Naive thymus-derived CD4-positive, alpha-beta T cell (primary cell): ENCODE measurements around the gene PTPN1. TPM values are rescaled to one million over a fixed set of nuclear protein-coding genes. Genes with fewer than 3 reads are reported as not detected.
"Not testable (repeated sequence)": the region's sequence is repeated elsewhere in the genome, so short reads cannot be mapped to it uniquely, and the experiment has no call there.

Source experiments
- ATAC-seq: fragments of 150-1000 bp; cut with Tn5 transposase; 2 replicates; pipeline ENCODE4 v1.10.0; 2021; ENCODE audit warnings: mild to moderate bottlenecking, moderate library complexity
- CTCF ChIA-PET: fragments of 350-600 bp; sonication (Branson Sonifier 250); formaldehyde crosslinking; loops from one replicate; lab custom pipeline; 2021; ENCODE audit warnings: antibody characterized with exemption; lab: Charles Lee
- POLR2A ChIA-PET: fragments of 350-600 bp; sonication (Branson Sonifier 250); formaldehyde crosslinking; loops from one replicate; lab custom pipeline; 2021; ENCODE audit warnings: antibody characterized with exemption, inconsistent platforms; lab: Charles Lee
- DNase-seq, 9 donors: peaks; one replicate each; pipeline versions ENCODE4 v3.0.0 to v3.0.0-alpha.2; 2020 to 2022; ENCODE audit warnings: mixed read lengths in 1 of 9
- H3K27ac ChIP-seq: one replicate; pipeline ENCODE4 v1.7.0; 2013; ENCODE audit warnings: mild to moderate bottlenecking, low read depth, low read length, moderate library complexity
- H3K27me3 ChIP-seq, 2 donors: one replicate each; pipeline ENCODE4 v1.7.0; 2013; ENCODE audit warnings: low read length in 2 of 2, mild to moderate bottlenecking in 2 of 2, moderate library complexity in 2 of 2; ENCODE audit not compliant: control insufficient read depth in 2 of 2, insufficient read depth in 2 of 2
- H3K36me3 ChIP-seq, 3 experiments: 1 replicate in 2 of 3; 2 replicates in 1 of 3; pipeline ENCODE4 v1.7.0; 2013; ENCODE audit warnings: low read length in 3 of 3, mild to moderate bottlenecking in 3 of 3, moderate library complexity in 1 of 3; ENCODE audit not compliant: insufficient read depth in 3 of 3, control insufficient read depth in 2 of 3
- H3K4me1 ChIP-seq, 2 donors: one replicate each; pipeline ENCODE4 v1.7.0; 2013; ENCODE audit warnings: low read length in 2 of 2, mild to moderate bottlenecking in 2 of 2, moderate library complexity in 1 of 2; ENCODE audit not compliant: control insufficient read depth in 2 of 2, insufficient read depth in 2 of 2
- H3K4me3 ChIP-seq: 2 replicates; pipeline ENCODE4 v1.7.0; 2013; ENCODE audit warnings: mild to moderate bottlenecking, low read length
- H3K9me3 ChIP-seq, 3 experiments: 1 replicate in 2 of 3; 2 replicates in 1 of 3; pipeline ENCODE4 v1.7.0; 2013; ENCODE audit warnings: low read length in 3 of 3; ENCODE audit not compliant: control insufficient read depth in 2 of 3
- H3K27ac Mint-ChIP-seq, 9 donors: one replicate each; pipeline ENCODE4 v1.8.0; 2020 to 2022; ENCODE audit warnings: mixed read lengths in 9 of 9, mild to moderate bottlenecking in 8 of 9, moderate library complexity in 5 of 9, inconsistent platforms in 2 of 9
- H3K27me3 Mint-ChIP-seq, 5 donors: one replicate each; pipeline ENCODE4 v1.8.0; 2021 to 2022; ENCODE audit warnings: mixed read lengths in 5 of 5, mild to moderate bottlenecking in 1 of 5
- H3K36me3 Mint-ChIP-seq, 5 donors: one replicate each; pipeline ENCODE4 v1.8.0; 2020 to 2022; ENCODE audit warnings: mixed read lengths in 5 of 5, mild to moderate bottlenecking in 3 of 5, inconsistent platforms in 1 of 5
- H3K4me1 Mint-ChIP-seq, 7 donors: one replicate each; pipeline ENCODE4 v1.8.0; 2020 to 2022; ENCODE audit warnings: mixed read lengths in 7 of 7, mild to moderate bottlenecking in 3 of 7, inconsistent platforms in 1 of 7
- H3K4me3 Mint-ChIP-seq, 10 donors: one replicate each; pipeline ENCODE4 v1.8.0; 2020 to 2022; ENCODE audit warnings: mild to moderate bottlenecking in 10 of 10, mixed read lengths in 10 of 10, moderate library complexity in 6 of 10, inconsistent platforms in 2 of 10
- H3K9me3 Mint-ChIP-seq, 11 donors: one replicate each; pipeline ENCODE4 v1.8.0; 2020 to 2022; ENCODE audit warnings: mixed read lengths in 11 of 11, mild to moderate bottlenecking in 4 of 11, inconsistent platforms in 1 of 11, moderate library complexity in 1 of 11
- intact Hi-C, 2 donors: fragments of 100-400 bp; cut with micrococcal nuclease; formaldehyde crosslinking; loops; one replicate each; pipeline ENCODE4 v1.15.1; 2023
- polyA plus RNA-seq, 2 donors: library from polyadenylated mRNA; unstranded; fragments of 300-500 nt; fragmentation: Illumina TruSeq; gene quantifications; one replicate each; pipeline ENCODE4 v1.2.3, GENCODE V29; 2021
- total RNA-seq, 6 experiments: library from RNA in 5 of 6; stranded (reverse) in 5 of 6; gene quantifications; 1 replicate in 5 of 6; 2 replicates in 1 of 6; pipeline ENCODE4 v1.2.3 and lab custom pipeline; 2021 to 2026

Gene PTPN1
- total and polyA plus RNA-seq, 7 experiments from 2014 or later: 30.4 to 80.5 (median 59.7) TPM

DNA sequence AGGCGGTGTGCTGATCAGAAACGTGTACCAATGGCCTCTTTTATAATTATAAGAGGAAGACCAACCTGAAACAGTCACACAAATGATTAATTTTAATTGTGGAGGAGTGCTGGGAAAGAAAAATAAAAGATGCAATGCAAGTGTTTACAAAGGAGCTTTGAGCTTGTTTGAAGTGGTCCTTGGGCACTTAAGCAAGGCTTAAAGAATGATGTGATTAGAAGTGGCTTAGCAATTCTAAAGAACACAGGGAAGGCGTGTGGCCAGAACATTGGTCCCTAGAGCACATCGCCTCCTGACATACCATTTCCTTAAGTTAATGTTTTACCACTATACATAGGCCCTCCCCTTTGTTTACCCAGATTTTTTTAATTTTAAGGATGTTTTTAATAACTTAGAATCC is 26.1 kb downstream of the PTPN1 start:
- intact Hi-C loops: no loop called here
- Mint-ChIP-seq H3K27ac (peak overlapping the region in 1 of 9 donors; percentile 40), H3K4me1 (peaks cover 55 to 96% (median 87%) of the 10 kb centered on the region in 7 donors), H3K9me3 (no peaks in the 10 kb centered on the region), H3K27me3 (no peaks in the 10 kb centered on the region), H3K4me3 (no peak overlapping the region), H3K36me3 (peaks cover 0 to 38% (median 16%) of the 10 kb centered on the region in 5 donors)
- peaks cover 8 to 26% of the 10 kb centered on the region in 2 donors for H3K4me1 ChIP-seq
- no peak overlapping the region for H3K27ac ChIP-seq
- ChIA-PET POLR2A (interaction anchor here (0.6 kb wide), 1 partner anchor 67 kb away, joined by 4 read pairs; no protein-coding TSS in a partner anchor), CTCF (no interaction called here)
- no peak overlapping the region for H3K4me3 ChIP-seq
- H3K27me3 ChIP-seq: no peaks in the 10 kb centered on the region
- DNase-seq (no peak), ATAC-seq (no peak)
- peaks cover 0 to 4% (median 0%) of the 10 kb centered on the region in 3 experiments for H3K36me3 ChIP-seq
- no peaks in the 10 kb centered on the region for H3K9me3 ChIP-seq

DNA sequence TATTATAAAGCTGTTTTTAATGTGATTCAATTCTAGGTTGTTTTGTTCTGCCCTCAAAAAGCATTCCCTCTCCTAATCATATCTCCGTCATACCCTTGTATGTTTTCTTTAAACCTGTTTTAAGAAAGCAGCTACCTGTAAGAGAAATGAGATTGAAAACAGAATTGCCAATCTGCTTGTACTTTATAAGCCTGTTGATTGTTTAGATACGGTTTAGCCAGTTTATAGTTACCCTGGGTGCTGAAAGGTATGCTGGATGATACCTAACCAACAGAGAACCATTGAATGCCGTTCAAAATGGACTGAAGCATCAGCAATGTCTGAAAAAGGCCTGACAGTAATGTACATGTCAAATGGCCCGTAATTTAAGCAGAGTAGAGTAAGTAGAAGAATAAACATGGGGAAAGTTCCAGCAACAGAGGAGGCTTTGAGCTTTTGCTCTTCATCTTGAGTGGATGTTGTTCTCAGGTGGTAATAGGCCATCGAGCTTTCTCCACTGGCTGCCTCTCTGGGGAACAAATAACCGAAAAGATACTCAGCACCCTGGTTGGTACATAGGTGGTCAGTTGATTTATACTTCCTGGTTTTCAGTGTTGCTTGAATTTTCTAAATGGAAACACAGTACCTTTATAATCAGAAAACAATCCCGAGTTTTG is 27.5 kb downstream of the PTPN1 start:
- CTCF ChIA-PET: interaction anchor here (0.6 to 0.8 kb wide), 3 partner anchors 26 to 1692 kb away, joined by 4 to 6 read pairs (median 6); no protein-coding TSS in a partner anchor
- H3K36me3 Mint-ChIP-seq: peaks cover 0 to 38% (median 21%) of the 10 kb centered on the region in 5 donors
- H3K4me3 Mint-ChIP-seq: peak overlapping the region in 7 of 10 donors; percentile 9 to 52 (median 22)
- POLR2A ChIA-PET: interaction anchor here (0.8 kb wide), 1 partner anchor 25 kb away, joined by 5 read pairs; no protein-coding TSS in a partner anchor
- ATAC-seq (no peak), DNase-seq (no peak)
- H3K4me3 ChIP-seq: no peak overlapping the region
- intact Hi-C loops: no loop called here
- H3K27ac Mint-ChIP-seq: peak overlapping the region in 4 of 9 donors; percentile 1 to 57 (median 28)
- H3K36me3 ChIP-seq: peaks cover 0 to 4% (median 0%) of the 10 kb centered on the region in 3 experiments
- H3K27me3 Mint-ChIP-seq: no peaks in the 10 kb centered on the region
- no peaks in the 10 kb centered on the region for H3K27me3 ChIP-seq
- H3K27ac ChIP-seq: no peak overlapping the region
- no peaks in the 10 kb centered on the region for H3K9me3 ChIP-seq
- H3K9me3 Mint-ChIP-seq: no peaks in the 10 kb centered on the region
- peaks cover 5 to 33% of the 10 kb centered on the region in 2 donors for H3K4me1 ChIP-seq
- peaks cover 59 to 97% (median 89%) of the 10 kb centered on the region in 7 donors for H3K4me1 Mint-ChIP-seq

DNA sequence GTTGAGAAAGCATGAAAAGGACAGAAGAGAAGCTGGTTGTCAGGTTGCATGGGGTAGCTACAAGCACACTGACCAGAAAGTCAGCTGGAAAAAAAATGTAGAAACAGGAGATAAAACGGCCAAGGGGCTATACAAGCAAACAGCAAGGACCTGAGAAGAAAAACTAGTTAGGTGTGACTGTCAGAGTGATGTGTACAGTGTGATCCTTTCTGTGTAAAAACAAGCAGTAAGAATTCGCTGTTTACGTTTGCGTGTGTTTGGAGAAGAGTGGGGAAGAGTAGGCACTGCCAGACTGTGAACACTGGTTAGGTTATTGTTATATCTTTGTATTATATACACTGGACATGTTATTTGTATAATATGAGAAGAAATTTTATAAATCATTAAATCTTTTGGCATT is 28.1 kb downstream of the PTPN1 start:
- Histone ChIP-seq H3K27me3 (no peaks in the 10 kb centered on the region), H3K9me3 (no peaks in the 10 kb centered on the region), H3K27ac (no peak overlapping the region), H3K4me1 (peaks cover 10 to 33% of the 10 kb centered on the region in 2 donors), H3K4me3 (no peak overlapping the region), H3K36me3 (peaks cover 0 to 4% (median 0%) of the 10 kb centered on the region in 3 experiments)
- no peaks in the 10 kb centered on the region for H3K9me3 Mint-ChIP-seq
- intact Hi-C loops: no loop called here
- peak overlapping the region in 6 of 9 donors; percentile 1 to 57 (median 26) for H3K27ac Mint-ChIP-seq
- CTCF ChIA-PET: interaction anchor here (0.8 to 1.0 kb wide), 2 partner anchors 50 to 54 kb away, joined by 3 to 6 read pairs; no protein-coding TSS in a partner anchor
- POLR2A ChIA-PET: interaction anchor here (1.3 kb wide), 1 partner anchor 17 kb away, joined by 3 read pairs; no protein-coding TSS in a partner anchor
- DNase-seq (no peak), ATAC-seq (no peak)
- H3K4me3 Mint-ChIP-seq: peak overlapping the region in 7 of 10 donors; percentile 8 to 40 (median 22)
- no peaks in the 10 kb centered on the region for H3K27me3 Mint-ChIP-seq
- peaks cover 0 to 41% (median 21%) of the 10 kb centered on the region in 5 donors for H3K36me3 Mint-ChIP-seq
- peaks cover 58 to 97% (median 89%) of the 10 kb centered on the region in 7 donors for H3K4me1 Mint-ChIP-seq

DNA sequence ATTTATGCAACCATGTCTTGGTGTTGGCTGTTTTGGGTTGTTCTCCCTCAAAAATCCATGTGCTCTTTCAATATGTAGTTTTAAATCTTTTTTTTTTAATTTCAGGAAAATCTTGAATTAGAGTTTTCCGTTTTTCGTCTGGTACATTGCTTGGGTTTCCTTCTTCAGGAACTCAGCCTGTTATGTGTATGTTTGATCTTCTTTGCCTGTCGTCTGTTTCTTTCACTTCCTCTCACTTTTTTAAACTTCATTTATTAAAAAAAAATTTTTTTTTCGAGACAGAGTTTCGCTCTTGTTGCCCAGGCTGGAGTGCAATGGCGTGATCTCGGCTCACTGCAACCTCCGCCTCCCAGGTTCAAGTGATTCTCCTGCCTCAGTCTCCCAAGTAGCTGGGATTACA is 29.6 kb downstream of the PTPN1 start:
- POLR2A ChIA-PET: interaction anchor here (0.6 to 1.3 kb wide), 2 partner anchors 18 to 180 kb away, joined by 3 to 4 read pairs; no protein-coding TSS in a partner anchor

DNA sequence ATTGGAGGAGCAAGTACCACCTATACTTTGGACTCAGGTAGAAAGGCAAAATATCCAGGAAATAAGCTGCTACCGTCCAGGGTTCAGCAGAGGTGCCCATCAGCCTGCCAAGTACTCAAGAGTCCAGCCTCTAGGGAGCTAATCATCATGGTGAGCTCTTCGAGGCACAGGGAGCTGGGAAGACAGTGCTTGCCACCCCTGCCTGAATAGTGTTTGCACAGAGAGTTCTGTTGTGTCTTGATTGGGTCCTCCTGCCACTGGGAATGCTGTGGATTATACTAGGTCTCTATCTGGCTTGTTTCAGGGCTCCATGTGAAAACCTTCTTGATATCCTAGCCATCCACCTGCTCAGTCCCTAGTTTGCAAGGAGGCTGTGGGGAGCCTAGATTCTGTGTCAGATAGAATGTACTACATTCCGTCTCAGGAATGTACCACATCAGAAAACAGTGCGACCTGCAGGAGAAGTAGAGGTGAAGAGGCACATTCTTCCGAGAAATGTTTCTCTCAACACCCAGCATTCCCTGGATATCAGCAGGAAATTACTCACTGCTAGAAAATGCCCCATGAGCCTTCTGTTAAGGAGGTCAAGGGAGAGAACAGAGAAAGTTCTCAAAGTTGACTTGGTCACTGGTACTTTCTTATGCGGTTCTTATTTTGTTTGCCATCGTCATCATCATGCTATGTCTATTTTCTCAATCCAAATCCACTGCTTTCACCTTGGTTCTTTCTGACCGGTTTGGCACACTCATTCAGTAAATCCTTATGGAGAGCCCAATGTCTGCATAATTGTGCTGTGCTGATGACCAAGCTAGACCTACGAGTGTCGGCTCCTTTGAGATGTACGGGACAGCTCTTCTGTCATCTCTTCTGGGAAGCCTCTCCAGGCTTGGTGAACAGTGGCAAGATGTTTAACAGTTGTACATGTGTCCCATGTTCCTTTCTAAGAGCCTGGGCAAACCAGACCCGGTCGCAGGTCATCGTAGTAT is 30.7 kb downstream of the PTPN1 start:
- POLR2A ChIA-PET: interaction anchor here (1.1 to 3.7 kb wide), 3 partner anchors 10 to 30 kb away, joined by 3 to 17 read pairs (median 6); partner anchors contain the start of gene PTPN1
- intact Hi-C loops: no loop called here
- Histone ChIP-seq H3K27ac (no peak overlapping the region), H3K36me3 (peaks cover 0 to 4% (median 0%) of the 10 kb centered on the region in 3 experiments), H3K9me3 (no peaks in the 10 kb centered on the region), H3K4me1 (peaks cover 13 to 34% of the 10 kb centered on the region in 2 donors), H3K4me3 (no peak overlapping the region), H3K27me3 (no peaks in the 10 kb centered on the region)
- Mint-ChIP-seq H3K9me3 (peaks cover 0 to 4% (median 0%) of the 10 kb centered on the region in 11 donors), H3K27ac (peak overlapping the region in 8 of 9 donors; percentile 3 to 87 (median 54)), H3K4me1 (peaks cover 60 to 93% (median 82%) of the 10 kb centered on the region in 7 donors), H3K4me3 (peak overlapping the region in 7 of 10 donors; percentile 6 to 59 (median 32)), H3K36me3 (peaks cover 0 to 31% (median 26%) of the 10 kb centered on the region in 5 donors), H3K27me3 (no peaks in the 10 kb centered on the region)
- DNase-seq: no peak
- CTCF ChIA-PET: interaction anchor here (1.2 kb wide), 2 partner anchors 29 to 36 kb away, joined by 4 to 5 read pairs; no protein-coding TSS in a partner anchor
- ATAC-seq: no peak

More for the DNA sequence above, 29.6 kb downstream of the PTPN1 start:
- Mint-ChIP-seq H3K36me3 (peaks cover 0 to 40% (median 25%) of the 10 kb centered on the region in 5 donors), H3K4me1 (peaks cover 59 to 93% (median 84%) of the 10 kb centered on the region in 7 donors), H3K27ac (peak overlapping the region in 2 of 9 donors; percentile 1 to 43), H3K4me3 (peak overlapping the region in 2 of 10 donors; percentile 29 to 43)
- H3K4me3 ChIP-seq, intact Hi-C loops, H3K27ac ChIP-seq, H3K9me3 ChIP-seq, CTCF ChIA-PET, H3K27me3 ChIP-seq, H3K27me3 Mint-ChIP-seq, DNase-seq, H3K9me3 Mint-ChIP-seq, H3K36me3 ChIP-seq, ATAC-seq: not testable (repeated sequence)
- H3K4me1 ChIP-seq: peaks cover 10 to 29% of the 10 kb centered on the region in 2 donors
